ENCODE results near the gene ZFP90.
"Not testable (repeated sequence)": the region's sequence is repeated elsewhere in the genome, so short reads cannot be mapped to it uniquely, and the experiment has no call there.

ZFP90 gene

GRCh38 chr16:68538880-68539701, at the start of gene ZFP90:
TSS of gene ZFP90 (plus strand) at chr16:68539291. CDS start at chr16:68539793, 502 bp downstream.
- DNase-seq = peak; percentile 34

- DNase-seq = no peak
Measured at GRCh38 chr16:68490358-68490757, 48.7 kb upstream of the ZFP90 start.

- no peak for DNase-seq
Measured at GRCh38 chr16:68490829-68491575, 48.1 kb upstream of the ZFP90 start.

- no peak for DNase-seq
Measured at GRCh38 chr16:68491576-68491950, 47.5 kb upstream of the ZFP90 start.

GRCh38 chr16:68492151-68492542, 46.9 kb upstream of the ZFP90 start:
- DNase-seq = no peak

GRCh38 chr16:68492543-68493411, 46.3 kb upstream of the ZFP90 start:
- DNase-seq = no peak

GRCh38 chr16:68493412-68494070, 45.5 kb upstream of the ZFP90 start:
- no peak for DNase-seq

- not testable (repeated sequence) for DNase-seq
Measured at GRCh38 chr16:68494261-68494660, 44.8 kb upstream of the ZFP90 start.

GRCh38 chr16:68496689-68497088, 42.4 kb upstream of the ZFP90 start:
- DNase-seq = no peak

- no peak for DNase-seq
Measured at GRCh38 chr16:68499006-68499405, 40.1 kb upstream of the ZFP90 start.

GRCh38 chr16:68503334-68503733, 35.8 kb upstream of the ZFP90 start:
- no peak for DNase-seq

GRCh38 chr16:68504066-68504465, 35.0 kb upstream of the ZFP90 start:
- no peak for DNase-seq

- no peak for DNase-seq
Measured at GRCh38 chr16:68506331-68507053, 32.6 kb upstream of the ZFP90 start.

GRCh38 chr16:68508013-68508412, 31.1 kb upstream of the ZFP90 start:
- no peak for DNase-seq

- no peak for DNase-seq
Measured at GRCh38 chr16:68508641-68509240, 30.4 kb upstream of the ZFP90 start.

- no peak for DNase-seq
Measured at GRCh38 chr16:68509381-68509780, 29.7 kb upstream of the ZFP90 start.

GRCh38 chr16:68510775-68511174, 28.3 kb upstream of the ZFP90 start:
- no peak for DNase-seq

GRCh38 chr16:68512183-68512582, 26.9 kb upstream of the ZFP90 start:
- no peak for DNase-seq

GRCh38 chr16:68512742-68513141, 26.3 kb upstream of the ZFP90 start:
- DNase-seq = no peak

GRCh38 chr16:68514511-68514910, 24.6 kb upstream of the ZFP90 start:
- DNase-seq = no peak

- DNase-seq = no peak
Measured at GRCh38 chr16:68517606-68518166, 21.4 kb upstream of the ZFP90 start.

Data from NCI-H187 treated with DMSO at 0.1 percent for 48 hours (cell line).